HG03095 (cell line): ENCODE measurements around the gene ELK3.
A peak's percentile ranks its signal among the peaks of the same experiment; 100 is the strongest.

Experiments
- ATAC-seq: cut with Tn5 transposase; IDR thresholded peaks from one replicate; pipeline ENCODE4 v1.9.1; 2021; ENCODE audit warnings: moderate library complexity; ENCODE audit not compliant: unreplicated experiment

The ELK3 gene

DNA sequence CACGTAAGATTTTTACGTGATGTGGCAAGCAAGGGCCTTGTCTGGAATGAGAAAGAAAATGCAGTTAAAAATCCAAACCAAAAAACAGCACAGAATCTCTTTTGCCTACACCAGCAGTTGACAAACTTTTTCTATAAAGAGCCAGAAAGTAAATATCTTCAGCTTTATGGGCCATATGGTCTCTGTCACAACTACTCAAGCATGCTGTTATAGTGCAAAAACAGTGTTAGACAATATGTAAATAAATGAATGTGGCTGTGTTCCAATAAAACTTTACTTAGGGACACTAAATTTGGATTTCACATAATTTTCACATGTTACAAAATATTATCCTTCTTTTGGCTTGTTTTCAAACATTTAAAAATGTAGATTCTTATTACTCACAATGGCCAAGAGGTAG, 6.2 kb upstream of the ELK3 start:
- ATAC-seq, result no peak

- no peak for ATAC-seq
Observed at GRCh38 chr12:96189781-96190180, 4.4 kb upstream of the ELK3 start.

DNA sequence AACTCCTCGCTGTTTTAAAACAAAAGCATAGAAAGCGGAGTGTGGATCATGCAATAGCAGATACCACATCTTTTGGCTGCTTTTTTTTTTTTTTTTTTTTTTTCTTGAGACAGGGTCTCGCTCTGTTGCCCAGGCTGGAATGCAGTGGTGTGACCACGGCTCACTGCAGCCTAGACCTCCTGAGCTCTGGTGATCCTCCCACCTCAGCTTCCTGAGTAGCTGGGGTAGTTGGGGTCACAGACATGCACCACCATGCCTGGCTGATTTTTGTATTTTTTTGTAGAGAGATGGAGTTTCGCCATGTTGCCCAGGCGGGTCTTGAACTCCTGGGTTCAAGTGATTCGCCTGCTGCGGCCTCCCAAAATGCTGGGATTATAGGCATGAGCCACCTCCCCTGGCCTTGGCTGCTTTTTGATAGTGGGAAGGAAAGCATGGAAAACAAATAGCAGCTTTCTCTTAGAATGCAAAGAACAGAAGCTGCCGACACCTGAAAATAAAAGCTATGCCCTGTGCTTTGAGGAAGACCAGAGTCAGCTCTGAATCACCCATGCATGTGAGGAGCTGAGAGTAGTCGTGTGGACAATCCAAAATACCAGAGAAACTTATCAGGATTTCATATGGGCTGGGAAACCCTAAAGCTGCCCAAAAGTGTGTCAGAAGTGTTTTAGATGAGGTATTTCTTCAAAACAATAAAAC, 3.6 kb upstream of the ELK3 start:
- no peak for ATAC-seq

DNA sequence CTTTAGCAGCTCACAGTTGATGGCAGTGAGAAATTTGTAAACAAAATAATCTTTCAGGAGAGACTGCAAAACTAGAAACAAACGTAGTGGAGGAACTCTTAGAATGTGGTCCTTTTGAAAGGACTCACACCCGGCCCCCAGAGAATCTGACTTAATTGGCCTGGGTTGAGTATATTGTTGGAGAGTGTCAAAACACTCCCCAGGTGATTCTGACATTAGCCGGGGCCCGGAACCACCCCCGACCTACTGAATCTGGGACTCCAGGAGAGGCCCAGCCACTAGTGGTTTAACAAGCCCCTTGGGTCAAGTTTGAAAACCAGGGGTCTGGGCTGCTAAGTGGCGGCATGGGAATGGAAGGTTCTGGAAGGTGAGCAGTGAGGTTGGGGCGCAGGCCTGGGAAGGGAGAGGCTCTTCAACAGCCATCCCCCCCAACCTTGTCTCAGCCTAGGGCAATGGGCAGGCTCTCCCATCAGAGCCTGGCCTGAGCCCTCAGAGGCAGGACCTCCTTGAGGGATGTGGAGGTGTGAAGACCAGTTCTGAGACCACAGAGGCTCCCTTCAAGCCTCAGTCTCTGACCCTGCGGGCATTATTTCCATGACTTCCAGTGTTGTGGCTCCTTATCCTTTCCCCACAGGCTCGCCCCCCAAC, 1.1 kb upstream of the ELK3 start:
- ATAC-seq, result no peak

DNA sequence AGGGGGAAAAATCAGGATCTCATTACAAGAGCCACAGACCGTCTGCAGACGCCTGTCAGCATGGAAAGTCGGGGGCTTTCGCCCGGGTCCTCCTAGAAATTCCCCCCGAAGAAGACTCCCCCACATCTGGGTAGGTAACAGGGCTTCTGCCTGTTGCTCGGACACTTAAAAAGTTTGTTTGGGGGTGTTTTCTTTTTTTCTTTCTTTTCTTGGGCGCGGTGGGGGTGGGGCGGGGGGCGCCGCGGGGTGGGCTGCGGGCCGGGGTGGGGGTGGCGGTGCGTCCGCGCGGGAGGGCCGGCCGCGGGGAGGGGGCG, 358 bp downstream of the ELK3 start:
- no peak for ATAC-seq

GRCh38 chr12:96194971-96195844, 1.0 kb downstream of the ELK3 start:
- ATAC-seq, result peak; percentile 72

- ATAC-seq, result no peak
Observed at GRCh38 chr12:96195845-96196451, 1.8 kb downstream of the ELK3 start.

GRCh38 chr12:96196781-96197180, 2.6 kb downstream of the ELK3 start:
- no peak for ATAC-seq

- no peak for ATAC-seq
Observed at GRCh38 chr12:96197503-96198272, 3.5 kb downstream of the ELK3 start.

DNA sequence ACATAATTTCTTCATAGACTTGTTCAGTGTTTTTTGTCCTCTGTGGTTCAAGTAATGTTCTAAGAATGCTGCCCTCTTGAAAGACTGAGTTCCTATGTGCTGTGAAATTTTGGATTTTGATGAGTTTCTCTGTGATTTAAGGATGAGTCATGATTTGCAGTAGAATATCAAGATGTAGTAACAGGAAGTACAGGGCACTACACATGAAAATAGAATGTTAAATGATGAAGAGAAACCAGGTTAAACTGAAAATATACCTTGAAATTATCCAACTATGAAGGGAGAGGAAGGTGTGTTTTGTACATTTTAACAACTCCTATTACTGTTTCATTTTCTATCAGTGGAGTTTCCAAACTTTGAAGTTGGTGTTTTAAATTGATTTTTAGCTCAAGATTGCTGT, 4.8 kb downstream of the ELK3 start:
- ATAC-seq, result no peak

DNA sequence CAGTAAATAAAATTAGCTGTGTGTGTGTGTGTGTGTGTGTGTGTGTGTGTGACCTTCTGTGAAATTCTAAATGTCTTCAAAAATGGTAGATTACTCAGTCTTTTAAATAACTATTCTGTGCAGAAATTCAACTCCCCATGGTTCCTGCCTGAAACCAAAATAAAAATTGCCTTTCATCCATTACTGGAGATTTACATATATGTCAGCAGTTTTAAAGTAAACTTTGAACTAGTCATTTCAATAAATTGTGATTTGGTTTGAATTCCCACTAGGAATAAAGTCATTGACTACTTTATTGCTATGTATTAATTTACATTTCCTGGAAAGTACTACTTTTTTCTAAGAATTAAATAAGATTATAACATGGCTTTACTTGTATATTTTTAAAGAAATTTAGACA, 5.3 kb downstream of the ELK3 start:
- no peak for ATAC-seq

- no peak for ATAC-seq
Observed at GRCh38 chr12:96201272-96202227, 7.4 kb downstream of the ELK3 start.

GRCh38 chr12:96204381-96204780, 10.2 kb downstream of the ELK3 start:
- no peak for ATAC-seq

GRCh38 chr12:96205908-96206307, 11.7 kb downstream of the ELK3 start:
- ATAC-seq, result no peak

GRCh38 chr12:96206936-96207662, 12.9 kb downstream of the ELK3 start:
- no peak for ATAC-seq

DNA sequence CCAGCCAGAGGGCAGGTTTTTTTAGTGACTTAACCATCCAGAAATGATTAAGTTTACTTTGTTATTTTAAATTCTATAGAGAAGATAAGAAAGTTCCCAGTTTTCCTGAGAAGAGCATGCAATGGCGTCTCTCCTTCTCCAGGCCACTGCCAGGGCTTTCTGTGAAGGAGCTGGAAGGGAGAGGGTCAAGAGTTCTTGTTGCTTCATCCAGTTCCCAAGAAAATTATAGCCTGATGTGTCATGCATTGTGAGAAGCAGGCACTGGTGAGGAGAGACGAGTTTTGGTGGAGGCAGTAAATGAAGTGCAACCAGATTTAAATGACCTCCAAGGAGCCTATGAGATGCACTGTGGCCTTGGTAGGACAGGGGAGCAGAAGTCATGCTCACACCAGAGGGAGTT, 14.2 kb downstream of the ELK3 start:
- ATAC-seq, result no peak

GRCh38 chr12:96208801-96209549, 14.8 kb downstream of the ELK3 start:
- no peak for ATAC-seq

- ATAC-seq, result no peak
Observed at GRCh38 chr12:96210376-96211055, 16.3 kb downstream of the ELK3 start.
